Fibroblast of skin of left biceps (primary cell): ENCODE measurements around the gene CTDSP2.
A peak's percentile ranks its signal among the peaks of the same experiment; 100 is the strongest.
"Not testable (repeated sequence)": the region's sequence is repeated elsewhere in the genome, so short reads cannot be mapped to it uniquely, and the experiment has no call there.

ENCODE experiments used
- DNase-seq, 2 experiments: peaks; one replicate each; pipeline ENCODE4 v3.0.0-alpha.2; 2013; ENCODE audit warnings: low read depth in 2 of 2

The CTDSP2 gene

DNA sequence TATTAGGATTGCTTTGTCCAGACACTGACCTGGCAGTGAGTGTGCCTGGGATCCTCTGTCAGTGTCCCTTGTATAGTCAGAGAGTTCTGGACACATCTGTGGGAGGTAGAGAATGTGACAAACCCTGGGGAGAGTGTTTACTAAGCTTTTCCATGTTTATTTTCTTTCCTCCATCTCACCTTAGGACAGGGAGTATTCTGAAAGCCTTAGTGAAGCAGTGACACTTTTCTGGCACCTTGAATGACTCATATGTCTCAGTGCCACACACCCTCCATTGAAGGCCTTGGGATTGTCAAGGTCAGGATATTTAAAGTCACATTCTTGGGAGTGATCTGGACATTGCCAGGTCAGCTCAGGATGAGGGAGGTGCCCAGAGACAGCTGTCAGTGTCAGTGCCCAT lies 34.9 kb upstream of the CTDSP2 start:
- no peak for DNase-seq

DNA sequence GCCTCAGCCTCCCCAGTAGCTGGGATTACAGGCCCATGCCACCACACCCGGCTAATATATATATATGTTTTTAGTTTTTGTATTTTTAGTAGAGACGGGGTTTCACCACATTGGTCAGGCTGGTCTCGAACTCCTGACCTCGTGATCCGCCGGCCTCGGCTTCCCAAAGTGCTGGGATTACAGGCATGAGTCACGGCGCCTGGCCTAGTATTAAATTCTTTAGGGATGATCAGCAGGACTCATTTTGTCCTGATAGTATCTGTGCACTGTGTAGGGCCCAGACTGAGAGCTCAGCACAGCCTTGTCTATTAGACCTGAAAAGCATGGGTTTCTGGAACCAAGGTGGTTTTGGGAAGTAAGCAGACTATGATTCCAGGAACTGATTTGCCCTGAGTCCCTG lies 34.5 kb upstream of the CTDSP2 start:
- DNase-seq: not testable (repeated sequence)

DNA sequence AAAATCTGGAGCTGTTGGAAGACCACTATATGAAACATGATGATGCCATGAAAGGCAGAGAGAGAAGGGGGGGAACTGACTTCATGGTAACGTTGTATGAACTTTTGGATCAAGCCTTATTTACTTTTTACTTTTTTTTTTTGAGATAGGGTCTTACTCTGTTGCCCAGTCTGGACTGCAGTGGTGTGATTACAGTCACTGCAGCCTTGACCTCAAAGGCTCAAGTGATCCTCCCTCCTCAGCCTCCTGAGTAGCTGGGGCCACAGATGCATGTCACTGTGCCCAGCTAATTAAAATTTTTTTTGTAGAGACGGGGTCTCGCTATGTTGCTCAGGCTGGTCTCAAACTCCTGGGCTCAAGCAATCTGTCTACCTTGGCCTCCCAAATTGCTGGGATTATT lies 31.3 kb upstream of the CTDSP2 start:
- DNase-seq: no peak

DNA sequence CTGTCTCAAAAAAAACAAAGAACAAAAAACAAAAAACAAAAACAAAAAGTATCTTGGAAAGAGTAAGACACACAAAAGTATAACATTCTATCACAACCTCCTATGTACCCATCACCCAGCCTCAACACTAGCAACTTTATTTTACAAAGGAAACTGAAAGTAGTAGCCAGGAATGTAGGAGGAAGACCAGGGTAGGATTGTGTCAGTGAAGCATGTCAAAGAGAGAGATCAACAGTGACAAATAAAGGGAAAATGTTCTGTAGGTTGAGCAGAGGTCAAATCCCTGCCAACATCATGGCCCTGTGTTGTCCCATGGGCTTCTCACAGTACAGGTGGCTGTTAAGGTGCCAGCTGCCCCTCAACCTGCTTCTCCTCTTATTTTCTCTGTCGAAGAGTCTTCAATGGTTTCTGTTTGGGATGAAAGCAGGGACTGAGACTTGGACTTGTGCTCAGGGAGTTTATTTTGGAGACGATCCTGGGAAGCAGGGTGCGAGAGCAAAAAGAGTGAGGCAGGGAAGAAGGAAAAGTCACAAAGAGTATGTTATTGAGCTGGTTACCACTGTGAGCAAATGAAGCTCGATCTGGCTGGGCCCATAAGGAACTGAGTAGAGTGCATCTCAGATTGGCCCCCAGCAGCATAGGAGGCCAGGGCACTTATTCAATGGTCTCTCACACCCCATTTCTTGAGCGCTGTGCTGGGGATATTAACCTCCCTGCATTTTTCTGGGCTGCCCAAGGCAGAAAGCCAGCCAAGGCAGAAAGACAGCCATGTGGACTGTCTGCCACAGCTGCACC lies 29.4 kb upstream of the CTDSP2 start:
- DNase-seq: no peak

DNA sequence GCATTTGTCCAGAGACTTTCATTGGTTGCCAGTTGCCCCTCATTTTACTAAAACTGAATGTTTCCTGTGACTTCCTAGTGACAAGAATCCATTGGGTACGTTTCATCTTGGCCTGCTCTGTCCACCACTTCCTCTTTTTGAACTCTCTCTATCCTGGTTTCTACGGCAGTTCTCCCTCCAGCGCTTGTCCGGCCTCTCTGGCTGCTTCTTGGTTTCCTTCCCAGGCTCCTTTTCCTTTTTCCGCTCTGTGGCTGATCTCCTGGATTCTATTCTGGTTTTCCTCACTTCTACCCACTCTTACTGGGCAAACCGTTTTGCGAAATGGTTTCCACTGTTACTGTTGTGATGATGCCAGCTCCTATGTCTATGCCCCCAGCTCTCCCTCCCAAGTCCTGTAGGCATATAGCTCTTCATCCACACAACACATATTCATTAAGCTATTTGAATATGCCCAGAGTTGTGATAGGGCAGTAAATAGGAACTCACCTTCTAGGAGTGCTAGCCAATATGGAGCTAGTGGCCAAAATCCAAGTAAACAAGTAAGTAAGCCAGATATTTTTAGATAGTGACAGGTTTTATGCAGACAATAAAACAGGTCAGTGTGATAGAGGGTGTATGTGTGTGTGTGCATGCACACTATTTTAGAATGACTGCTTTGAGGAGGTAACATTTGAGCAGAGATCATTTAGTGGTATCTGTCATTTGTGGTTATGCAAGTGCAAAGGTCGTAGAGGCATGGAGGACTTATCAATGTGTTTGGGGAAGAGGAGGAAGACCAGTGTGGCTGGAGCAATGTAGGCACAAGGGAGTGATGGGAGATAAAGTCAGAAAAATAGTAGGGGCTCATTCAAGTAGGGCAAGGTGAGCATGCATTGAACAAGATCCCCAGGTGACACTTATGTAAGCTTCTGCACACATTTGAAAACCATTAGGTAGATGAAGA lies 27.9 kb upstream of the CTDSP2 start:
- DNase-seq: no peak

DNA sequence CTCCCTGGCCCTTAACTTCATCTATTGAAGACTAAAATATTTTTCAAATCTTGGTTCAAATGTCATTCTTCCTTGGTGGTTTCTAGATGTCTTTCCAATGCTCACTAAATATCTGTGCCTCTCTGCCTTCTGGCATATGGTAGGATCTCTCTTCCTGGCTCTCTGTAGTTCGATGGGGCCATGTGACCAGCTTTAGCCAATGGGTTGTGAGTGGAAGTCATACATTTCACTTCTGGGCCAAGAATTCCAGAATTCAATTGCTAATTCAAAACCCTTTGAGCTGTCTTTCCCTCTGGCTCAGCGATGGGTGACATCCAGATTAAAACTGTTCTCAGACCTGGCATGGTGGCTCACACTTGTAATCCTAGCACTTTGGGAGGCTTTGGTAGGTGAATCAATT lies 25.8 kb upstream of the CTDSP2 start:
- no peak for DNase-seq

DNA sequence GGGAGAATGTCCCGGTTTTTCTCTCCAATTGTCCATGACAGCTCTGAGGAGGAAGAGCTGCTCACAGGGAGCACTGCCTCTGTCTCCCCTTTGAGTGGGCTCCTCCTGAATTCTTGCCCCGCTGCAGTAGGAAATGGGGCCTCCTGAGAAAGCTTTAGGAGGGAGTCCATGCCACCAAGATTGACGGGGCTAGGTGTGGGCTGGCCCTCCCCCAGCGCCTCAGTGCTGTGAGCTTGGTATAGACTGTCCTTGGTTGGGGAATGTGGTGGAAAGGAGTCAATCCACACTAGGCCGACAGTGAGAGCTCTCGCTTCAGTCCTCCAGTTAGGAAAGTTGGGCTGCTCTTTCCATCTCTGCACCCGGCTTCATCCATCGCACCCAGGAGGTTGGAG lies 23.4 kb upstream of the CTDSP2 start:
- no peak for DNase-seq

DNA sequence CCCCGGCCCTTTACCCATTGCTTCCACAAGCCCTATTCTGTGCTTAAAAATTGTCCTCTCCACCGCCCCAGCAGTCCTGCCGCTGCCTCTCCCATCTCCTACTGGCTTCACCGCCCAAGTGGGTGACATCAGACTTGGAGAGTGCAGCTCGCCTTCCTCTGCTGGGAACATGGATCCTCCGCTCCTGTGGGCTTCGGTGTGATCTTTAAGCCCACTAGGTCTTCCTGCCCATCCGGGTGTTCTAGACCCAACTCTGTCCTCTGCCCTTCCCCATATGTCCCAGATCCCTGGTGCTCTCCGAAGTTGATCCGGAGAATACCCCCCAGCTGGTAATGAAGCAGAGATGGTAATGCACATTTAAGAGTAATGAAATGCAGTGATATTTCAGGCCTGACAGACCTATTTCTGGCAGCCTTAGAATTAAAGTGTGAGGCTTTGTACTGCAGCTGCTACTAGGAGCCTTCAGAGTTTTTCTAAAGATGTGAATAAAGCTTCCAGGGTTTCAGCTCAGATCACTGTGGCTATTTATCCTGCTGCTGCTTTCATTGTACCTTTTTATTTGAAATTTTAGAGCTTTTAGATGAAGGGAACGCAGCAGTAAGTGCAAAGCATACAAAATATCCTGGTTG lies 22.9 kb upstream of the CTDSP2 start:
- no peak for DNase-seq

DNA sequence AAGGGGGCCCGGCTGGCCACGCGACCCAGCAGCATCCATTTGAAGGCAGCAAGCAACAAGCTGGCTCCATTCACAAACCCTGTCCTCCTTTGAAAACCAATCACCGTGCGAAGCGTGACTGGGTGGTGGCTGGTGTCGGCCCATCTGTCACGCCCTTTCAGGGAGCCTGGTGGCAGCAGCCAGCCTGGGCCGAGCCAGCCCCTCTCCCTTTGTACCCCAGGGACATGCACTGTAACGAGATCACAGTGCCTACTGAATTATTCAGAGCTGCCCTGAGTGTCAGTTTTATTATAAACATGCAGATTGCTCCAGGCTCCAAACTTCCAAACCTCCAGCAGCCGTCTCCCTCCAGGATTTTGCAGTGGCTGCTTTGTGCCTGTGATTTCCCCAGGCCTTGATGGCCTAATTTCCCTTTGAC lies 22.3 kb upstream of the CTDSP2 start:
- DNase-seq: no peak

DNA sequence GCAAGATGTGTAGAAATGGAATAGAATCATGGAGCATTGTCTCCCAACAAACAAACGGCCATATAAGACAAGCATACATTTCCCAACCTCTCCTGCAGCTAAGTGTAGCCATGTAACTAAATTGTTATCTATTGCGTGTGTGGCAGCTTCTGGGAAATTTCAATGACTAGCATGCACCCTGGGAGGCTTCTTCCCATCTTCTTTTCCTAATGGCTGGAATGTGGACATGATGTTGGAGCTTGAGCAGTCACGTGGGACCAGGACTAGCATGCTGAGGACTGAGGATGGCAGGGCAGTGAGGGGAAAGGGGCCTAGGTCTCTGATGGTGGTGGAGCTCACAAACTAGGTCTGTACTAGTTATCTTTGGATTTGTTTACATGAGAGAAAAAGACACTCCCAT lies 21.7 kb upstream of the CTDSP2 start:
- no peak for DNase-seq

DNA sequence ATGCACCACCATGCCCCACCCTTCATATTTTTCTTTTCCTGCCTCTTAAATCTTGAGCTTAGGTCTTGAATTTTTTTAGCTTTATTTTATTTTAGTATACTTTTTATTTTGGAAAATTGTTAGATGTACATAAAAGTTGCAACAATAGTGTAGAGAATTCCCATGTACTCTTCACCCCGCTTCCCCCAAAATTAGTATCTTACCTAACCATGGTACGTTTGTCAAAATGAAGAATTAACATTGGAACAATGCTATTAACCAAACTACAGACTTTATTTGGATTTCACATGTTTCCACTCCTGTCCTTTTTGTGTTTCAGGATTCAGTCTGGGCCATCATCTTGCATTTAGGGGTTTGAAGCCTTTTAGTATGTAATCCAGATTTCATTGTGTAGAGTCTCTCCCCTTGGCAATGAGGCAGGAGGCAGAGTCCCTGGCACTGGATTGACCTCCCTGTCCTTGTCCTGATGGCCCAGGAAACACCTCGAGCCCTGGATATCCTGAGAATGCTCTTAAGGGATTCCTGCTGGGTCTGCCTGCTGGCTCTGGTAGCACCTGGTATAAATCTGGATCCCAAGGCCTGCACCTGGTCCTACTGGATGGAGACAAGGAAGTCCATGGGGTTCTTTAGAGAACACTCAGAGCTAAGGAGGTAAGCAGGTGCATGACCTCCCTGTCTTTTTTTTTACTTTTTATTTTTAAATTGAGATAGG lies 19.9 kb upstream of the CTDSP2 start:
- DNase-seq: no peak

DNA sequence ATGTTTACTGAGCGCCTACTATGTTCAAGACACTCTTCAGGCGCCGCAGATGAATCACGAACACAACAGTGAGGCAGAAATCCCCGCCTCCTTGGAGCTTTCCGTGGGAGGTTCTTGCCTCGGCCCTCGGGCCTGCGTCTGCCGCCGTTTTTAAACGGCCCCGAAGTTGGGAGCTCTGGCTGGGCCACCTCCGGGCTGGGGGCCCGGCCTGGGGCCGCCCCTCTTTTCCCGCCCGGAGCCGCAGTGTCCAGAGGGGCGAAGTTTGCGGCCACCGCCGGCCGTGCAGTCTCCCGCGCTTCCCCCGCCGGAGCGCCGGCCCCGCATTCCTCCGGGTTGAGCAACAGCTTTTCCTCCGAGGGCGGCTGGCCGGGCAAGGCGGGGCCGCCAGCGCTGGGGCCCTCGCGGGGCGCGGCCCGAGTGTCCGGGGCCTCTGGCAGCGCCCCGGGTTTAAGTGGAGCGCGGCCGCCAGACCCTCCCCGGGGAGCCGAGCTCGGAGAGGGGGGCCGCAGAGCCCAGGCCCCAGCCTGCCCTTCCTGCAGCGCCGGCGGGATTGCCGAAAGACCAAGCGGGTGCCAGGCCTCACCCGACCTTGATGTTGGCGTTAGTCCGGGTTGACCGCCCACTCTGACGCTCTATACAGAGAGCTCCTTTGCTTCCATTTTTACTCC lies 18.7 kb upstream of the CTDSP2 start:
- DNase-seq: peak in 1 of 2 experiments; percentile 37

DNA sequence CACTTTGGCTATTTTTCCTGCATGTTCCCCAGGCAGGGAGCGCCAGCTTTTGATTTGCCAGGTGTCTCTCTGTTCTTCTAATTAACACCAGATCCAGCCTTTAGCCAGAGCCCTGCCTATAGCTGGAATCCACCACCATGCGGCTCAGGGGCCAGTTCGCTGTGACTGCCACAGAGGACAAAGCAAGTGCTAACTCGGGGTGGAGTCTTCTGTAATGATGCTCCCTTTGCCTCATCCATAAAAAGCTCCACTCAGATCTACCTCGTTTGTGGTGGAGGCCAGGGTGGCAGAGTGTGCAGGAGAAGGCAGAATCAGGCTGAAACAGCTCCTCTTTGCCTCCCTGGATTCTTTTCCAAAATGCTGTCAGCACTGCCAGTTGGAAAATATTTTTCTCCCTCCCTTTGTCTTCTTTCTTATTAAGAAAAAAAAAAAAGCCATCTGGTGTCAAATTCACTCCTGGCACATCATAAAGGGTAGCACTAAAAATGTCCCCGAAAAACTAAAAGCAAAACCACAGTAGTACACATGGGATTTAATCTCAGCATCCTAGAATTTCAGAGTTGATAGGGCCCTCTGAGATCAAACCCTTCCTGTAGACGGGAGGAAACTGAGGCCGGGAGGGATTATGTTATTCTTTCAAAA lies 18.0 kb upstream of the CTDSP2 start:
- no peak for DNase-seq

DNA sequence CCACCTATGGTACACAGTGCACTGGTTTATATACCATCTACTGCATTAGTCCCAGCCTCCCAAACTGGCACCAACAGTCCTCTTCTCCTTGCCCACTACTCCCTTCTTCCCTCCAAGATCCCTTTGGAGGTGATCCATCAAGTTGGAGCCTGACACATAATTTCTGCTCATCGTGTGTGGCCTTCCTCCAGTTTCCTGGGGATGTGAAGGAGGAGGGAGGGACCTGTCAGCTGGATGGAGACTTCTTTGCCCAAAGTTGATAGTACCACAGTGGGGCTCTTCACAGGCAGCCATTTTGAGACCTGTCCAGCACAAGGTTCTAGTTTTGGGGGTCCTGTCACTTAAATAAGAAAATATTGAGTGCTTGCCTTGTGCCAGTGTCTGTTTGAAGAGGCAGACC lies 17.1 kb upstream of the CTDSP2 start:
- DNase-seq: no peak

DNA sequence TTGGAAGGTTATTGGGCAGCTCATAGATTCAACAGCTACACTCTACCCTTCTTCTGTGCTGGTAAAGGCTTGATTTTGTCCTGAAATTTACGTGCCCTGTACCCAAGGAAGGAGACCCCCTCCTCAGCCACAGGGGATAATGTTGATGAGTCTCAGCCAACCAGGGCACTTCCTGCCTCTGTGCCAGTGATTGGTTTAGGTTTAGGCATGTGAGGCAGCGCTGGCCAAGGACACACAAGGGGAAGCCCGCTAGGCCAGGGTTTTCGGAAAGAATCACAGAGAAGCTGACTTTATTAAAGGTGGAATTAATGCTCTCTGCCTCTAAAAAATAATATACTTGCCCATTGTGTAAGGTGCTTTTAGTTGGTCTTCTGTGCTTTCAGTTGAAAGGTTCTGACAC lies 15.4 kb upstream of the CTDSP2 start:
- no peak for DNase-seq

DNA sequence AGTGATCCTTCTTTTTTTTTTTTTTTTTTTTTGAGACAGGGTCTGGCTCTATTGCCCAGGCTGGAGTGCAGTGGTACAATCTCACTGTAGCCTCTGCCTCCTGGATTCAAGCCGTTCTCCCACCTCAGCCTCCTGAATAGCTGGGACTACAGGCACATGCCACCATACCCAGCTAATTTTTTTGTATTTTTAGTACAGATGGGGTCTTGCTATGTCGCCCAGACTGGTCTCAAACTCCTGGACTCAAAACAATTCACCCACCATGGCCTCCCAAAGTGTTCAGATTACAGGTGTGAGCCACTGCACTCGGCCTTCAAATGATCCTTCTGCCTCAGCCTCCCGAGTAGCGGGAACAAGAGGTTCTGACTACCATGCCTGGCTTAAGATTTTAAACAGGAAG lies 14.4 kb upstream of the CTDSP2 start:
- DNase-seq: not testable (repeated sequence)

DNA sequence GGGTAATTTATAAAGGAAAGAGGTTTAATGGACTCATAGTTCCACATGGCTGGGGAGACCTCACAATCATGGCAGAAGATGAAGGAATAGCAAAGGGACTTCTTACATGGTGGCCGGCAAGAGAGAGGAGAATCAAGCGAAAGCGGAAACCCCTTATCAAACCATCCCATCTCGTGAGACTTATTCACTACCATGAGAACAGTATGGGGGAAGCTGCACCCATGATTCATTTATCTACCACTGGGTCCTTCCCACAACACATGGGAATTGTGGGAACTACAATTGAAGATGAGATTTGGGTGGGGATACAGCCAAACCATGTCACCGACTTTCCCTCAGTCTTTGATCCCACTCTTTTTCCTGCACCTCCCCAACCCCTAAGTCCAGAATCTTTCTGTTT lies 12.6 kb upstream of the CTDSP2 start:
- DNase-seq: no peak

DNA sequence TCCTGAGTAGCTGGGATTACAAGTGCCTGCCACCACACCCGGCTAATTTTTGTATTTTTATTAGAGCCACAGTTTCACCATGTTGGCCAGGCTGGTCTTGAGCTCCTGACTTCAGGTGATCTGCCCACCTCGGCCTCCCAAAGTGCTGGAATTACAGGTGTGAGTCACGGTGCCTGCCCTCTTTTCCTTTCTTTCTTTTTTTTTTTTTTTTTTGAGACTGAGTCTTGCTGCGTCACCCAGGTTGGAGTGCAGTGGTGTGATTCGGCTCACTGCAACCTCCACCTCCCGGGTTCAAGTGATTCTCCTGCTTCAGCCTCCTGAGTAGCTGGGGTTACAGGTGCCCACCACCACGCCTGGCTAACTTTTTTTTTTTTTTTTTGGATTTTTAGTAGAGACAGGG lies 11.6 kb upstream of the CTDSP2 start:
- not testable (repeated sequence) for DNase-seq

DNA sequence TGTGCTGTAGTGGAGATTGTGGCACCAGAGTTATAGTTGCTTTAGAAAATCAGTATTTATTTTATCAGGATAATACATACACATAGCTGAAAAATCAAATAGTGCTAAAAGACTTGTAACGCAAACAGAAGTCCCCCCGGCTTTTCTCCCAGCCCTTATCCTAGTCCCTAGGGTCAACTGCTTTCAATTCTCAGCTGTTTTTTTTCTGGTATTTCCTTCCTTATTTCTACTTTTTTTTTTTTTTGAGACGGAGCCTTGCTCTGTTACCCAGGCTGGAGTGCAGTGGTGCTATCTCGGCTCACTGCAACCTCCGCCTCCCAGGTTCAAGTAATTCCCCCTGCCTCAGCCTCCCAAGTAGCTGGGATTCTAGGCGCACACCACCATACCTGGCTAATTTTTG lies 8.4 kb upstream of the CTDSP2 start:
- DNase-seq: no peak

DNA sequence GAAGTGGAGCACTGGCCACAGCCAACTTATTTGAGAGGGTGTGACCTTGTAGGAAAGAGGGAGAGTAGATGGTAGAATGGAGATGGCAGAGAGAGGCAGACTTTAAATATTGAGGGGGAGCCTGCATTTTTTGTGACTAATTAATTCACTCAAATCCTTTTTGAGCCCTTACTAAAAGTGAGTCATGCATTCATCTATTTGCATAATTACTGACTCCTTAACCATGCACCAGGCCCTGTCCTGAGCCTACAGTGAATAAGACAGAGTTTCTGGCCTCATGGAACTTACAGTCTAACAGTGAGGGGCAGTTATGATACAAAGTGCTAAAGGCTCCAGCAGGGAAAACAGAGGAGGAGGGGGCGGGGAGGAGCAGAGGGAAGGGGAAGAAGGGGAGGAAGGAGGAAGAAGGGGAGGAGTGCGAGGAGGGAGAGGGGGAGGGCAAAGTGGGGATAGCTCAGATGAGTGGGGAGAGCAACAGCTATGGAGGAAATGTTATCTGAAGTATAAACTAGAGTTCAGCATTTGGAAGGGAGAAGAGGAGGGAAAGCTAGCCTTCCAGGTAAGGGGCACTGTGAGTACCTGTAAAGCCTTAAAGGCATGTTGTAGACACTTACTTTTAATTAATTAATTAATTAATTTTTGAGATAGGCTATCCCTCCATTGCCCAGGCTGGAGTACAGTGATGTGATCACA lies 7.5 kb upstream of the CTDSP2 start:
- no peak for DNase-seq
